ENCODE measurements around the gene BTRC. TPM values are rescaled to one million over a fixed set of nuclear protein-coding genes. Genes with fewer than 3 reads are reported as not detected.

Gene BTRC
- total RNA-seq, 1 donor from 2014 or later: 7.1 TPM

DNA sequence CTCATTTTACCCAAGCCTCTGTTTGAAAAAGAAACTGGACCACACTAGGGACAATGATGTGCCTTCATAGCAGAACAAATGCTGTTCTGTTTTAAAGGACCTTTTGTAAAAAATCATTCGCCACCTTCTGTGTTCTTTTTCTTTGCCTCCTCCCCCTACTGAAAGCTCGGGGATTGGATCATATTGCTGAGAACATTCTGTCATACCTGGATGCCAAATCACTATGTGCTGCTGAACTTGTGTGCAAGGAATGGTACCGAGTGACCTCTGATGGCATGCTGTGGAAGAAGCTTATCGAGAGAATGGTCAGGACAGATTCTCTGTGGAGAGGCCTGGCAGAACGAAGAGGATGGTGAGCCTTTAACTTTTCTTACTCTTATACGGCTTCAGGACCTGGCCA, 171.9 kb downstream of the BTRC start:
- DNase-seq (ENCODE audit: low read depth in 2 of 2): no peak

DNA sequence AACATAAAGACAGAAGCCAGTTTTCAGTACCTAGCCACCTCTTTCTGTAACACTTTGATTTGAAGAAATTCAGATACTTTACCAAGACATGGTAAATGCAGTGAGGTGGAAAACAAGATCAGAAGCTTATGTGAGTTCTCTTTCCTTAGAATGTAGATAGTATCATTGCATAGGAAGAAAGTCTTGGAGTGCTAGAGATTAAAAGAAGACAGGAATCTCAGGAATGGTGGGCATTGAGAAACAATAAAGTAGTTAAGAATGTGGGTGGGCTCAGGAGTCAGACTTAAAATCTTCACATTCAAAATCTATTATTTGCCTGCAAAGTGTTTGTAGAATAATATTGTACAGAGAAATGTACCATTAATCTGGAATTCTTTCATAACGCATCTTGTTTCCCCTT, 175.2 kb downstream of the BTRC start:
- DNase-seq (ENCODE audit: low read depth in 2 of 2): no peak

DNA sequence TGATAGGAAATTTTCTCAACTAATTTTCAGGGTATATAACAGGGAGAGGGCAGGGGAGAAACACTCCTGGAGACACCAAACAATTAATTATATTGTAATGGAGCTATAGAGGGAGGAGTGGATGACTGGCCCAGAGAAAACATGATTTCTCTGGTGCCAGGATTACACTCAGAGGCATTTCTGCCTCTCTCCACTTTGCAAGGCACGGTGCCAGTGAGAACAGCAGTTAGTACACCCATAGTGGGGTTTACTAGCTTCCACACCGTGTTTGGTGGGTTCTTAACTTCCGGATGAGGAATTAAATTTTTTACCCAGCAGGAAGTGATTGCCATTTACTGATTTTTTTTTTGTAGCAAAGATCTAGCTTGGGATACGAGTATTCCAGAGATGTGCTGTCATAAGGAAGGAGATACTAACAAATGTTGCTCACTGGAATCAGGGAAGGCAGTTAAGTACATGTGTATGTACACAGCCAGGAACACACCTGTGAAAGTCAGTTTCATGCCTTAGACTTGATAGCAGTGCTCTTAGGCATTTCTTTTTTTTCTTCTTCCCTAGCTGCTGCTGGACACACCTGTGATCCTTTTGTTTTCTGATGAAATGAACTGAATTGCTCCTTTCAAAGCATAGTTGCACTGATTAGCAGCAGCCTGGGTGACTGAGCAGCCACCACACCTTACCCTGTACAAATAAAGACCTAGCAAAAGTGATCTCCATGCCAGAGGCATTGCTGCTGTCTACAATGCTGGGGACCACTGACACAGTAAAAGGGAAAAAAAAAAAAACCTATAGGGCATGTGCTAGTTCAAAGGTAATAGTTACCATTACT, 176.0 kb downstream of the BTRC start:
- DNase-seq (ENCODE audit: low read depth in 2 of 2): no peak

DNA sequence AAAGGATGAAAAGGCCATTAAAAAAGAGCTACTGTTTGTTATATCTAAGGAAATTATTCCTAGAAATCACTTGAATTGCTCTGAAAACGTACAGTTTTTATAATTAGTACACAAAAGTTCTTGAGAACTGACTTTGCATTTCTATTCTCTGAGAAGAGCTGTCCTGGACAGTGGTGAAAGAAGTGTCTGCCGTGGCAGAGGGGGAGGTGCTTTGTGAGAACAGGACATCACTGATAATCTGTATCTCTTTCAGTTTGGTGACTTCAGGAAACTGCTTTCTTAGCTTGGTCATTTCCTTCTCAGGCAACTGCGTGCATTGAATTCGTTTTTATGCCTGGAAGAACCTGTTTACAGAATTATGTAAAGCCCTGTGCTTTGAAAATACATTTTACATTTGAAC, 182.0 kb downstream of the BTRC start:
- peak; percentile 59 to 81 for DNase-seq (ENCODE audit: low read depth in 2 of 2)

DNA sequence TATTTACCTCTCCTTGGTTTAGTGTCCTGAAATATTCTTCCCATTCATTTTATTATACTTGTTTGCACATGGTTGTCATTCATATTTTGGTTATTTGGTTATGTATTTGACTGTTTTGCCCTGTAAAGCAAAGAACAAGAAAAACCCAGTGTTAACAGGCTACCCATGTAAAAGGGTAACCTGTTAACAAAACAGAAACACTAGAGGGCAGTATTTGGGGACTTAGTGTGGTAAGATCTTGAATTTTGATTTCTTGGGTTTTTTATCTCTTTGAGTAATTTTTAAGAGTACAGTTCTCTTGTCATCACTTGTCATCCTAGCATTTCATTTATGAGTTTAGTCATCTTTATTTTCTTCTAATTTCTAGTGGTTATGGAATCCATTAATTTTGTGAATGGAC, 182.8 kb downstream of the BTRC start:
- DNase-seq (ENCODE audit: low read depth in 2 of 2): peak; percentile 21 to 32

DNA sequence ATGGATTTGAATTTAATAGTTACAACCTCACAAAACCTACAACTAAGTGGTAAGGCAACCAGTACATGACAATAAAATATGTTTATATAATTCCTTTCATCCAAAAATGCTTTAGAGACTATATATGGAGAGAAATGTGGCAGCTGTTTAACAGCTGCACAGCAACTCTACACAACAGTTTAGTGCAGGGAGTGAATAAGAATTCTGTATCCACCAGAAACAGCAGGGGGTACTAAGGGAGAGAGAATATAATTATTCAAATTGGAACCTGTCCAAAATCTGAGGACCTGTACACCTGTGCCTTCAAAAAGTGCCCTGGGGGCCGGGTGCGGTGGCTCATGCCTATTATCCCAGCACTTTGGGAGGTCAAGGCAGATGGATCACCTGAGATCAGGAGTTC, 184.5 kb downstream of the BTRC start:
- DNase-seq (ENCODE audit: low read depth in 2 of 2): no peak

DNA sequence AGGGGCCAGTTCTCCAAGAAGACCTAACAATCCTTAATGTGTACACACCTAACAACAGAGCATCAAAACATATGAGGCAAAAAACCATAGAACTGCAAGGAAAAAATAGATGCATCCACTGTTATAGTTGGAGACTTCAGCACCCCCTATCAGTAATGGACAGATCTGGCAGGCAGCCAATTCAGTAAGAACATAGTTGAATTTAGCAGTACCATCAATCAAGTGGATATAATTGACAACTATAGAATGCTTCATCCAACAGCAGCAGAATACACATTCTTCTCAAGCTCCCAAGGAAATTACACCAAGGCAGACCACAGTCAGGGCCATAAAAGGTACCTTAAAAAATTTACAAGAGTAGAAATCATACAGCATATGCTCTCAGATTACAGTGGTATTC, 191.9 kb downstream of the BTRC start:
- DNase-seq (ENCODE audit: low read depth in 2 of 2): peak; percentile 38 to 57

DNA sequence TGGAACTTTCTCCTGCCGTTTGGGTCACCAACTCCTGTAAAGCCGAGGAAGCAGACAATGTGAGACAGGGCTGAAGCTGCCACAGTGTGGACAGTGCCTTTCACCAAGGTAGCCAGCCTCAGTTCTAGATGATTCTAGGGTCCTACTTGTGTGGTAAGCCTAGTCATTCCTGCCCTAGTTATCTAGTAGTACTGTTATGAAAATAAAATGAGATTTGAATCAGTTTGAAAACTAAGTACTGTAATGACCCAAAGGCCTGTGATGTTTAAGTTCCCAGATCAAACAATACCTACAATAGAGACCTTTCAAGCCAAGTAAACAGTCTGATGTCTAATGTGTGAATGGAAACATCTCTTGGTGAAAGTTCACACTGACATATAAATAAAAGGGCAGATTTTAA, 197.0 kb downstream of the BTRC start:
- no peak for DNase-seq (ENCODE audit: low read depth in 2 of 2)

DNA sequence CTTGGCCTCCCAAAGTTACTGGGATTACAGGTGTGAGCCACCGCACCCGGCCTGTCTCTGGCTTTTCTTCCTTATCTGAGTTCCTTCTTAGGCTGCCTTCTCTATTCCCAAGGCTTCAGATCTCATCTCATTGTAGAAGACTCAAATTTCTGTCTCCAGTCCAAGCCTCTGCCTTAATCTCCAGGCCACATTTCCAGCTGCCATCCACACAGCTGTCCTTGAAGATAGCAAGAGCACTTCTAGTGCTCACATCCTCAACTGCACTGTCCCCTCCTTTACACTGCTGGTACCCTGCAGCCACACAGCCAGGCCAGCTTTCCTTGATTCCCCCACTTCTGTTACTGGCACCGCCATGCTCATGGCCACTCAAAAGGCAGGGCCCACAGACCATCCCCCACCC, 198.5 kb downstream of the BTRC start:
- no peak for DNase-seq (ENCODE audit: low read depth in 2 of 2)

DNA sequence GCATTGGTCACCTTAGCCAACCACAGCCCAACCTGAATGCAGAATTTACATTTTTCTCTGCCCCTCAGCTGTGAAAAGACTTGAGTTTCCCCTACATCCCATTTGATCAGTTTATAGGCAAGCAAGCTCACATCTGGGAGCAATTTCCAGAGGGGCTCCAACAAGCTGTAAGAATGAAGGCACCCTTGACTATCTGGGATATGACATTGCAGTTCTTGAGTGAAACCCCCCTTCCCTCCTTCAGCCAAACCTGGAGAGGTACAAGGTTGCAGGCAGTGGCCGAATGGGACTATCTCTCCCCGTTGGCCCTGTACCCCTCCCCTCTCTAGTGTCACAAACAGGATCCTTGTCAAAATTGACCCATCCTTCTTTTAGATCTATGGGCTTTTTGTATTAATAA, 203.6 kb downstream of the BTRC start:
- no peak for DNase-seq (ENCODE audit: low read depth in 2 of 2)

DNA sequence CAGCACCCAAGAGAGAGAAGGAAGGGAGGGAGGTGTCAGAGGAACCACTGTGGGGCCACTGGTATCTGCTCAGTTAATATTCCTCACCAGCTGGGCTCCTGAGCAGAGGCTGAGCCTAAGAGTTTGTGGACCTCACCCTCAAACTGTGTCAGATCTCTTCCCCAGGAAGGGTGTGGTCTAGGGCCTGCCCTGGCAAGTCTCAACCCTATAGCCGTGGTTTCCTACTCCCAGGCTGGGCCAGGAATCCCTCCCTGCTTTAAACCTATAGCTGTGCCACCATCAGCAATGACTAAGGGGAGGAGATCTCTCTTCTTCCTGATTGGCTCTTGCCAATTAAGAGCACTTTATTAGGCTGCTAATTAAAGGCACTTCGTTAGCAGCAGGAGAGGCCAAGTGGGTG, 204.2 kb downstream of the BTRC start:
- DNase-seq (ENCODE audit: low read depth in 2 of 2): no peak

DNA sequence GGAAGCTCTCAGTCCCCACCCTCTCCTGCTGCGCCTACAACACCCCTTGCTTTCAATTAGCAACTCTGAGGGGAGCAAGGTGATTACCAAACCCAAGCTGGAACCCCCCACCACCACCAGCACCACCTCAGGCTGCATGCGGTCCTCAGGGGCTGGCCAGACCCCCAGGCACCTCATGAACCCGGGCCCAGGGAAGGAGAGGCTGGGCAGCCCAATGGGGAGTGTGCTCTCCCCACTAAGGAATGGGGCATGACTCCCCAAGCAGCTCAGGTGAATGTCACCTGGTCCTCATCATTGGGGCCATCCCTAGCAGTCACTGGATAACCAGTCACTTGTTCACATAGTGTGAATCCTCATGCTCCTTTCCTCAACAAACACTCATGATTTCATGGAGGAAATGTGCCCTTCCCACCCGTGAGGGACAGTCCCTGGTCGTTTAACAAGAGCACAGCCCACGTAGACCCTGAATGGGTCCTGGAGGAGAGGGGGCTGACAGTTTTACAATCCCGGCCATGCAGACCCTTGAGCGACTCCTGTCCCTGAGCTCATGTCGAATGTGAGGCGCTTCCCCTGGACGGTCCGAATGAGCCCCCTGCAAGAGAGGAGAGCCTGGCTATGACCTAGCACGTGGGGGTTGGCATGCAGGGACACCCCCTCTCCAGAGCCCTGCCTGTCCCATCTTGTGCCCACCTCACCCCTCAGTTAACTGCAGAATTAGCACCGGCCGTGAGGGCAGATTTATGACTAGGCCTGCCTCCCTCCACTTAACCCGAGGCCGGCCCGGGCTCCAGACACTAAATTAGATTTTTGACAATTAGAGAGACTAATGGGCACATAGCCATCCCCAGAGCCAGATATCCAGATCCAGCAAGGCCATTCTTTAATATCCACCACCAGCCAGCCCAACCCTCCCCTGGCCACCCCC, 205.0 kb downstream of the BTRC start:
- no peak for DNase-seq (ENCODE audit: low read depth in 2 of 2)

DNA sequence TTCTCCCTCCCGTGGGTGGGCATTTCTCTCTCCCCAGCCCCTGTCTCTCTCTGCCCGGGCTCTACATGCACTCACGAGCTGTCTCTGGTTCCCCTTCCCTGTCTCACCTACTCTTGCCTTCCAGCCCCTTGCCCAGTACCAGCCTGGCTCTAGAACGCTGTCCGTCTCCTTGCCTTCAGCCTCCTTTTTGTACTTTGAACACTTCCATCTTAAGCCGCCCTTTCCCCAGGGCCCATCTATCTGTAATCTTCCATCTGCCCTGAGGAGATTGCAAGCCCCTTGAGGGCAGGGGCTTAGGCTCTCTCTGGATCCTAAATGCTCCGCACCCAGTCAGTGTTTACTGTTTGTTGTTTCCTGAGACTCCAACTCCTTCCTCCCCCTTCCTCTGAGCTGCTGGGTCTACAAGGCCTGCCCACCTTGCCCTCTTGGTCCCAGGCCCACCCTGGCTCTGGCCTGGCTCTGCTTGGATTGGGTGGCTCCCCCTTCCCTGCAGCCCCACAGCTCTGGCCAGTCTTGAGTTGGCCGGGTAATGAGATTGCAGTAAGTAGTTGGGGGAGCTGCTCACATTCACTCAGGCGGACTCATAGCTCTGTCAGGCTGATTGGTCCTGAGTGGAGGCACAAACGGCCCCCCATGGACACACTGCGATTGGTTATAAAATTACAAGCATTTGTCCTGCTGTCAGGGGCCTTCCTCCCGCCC, 205.8 kb downstream of the BTRC start:
- no peak for DNase-seq (ENCODE audit: low read depth in 2 of 2)

DNA sequence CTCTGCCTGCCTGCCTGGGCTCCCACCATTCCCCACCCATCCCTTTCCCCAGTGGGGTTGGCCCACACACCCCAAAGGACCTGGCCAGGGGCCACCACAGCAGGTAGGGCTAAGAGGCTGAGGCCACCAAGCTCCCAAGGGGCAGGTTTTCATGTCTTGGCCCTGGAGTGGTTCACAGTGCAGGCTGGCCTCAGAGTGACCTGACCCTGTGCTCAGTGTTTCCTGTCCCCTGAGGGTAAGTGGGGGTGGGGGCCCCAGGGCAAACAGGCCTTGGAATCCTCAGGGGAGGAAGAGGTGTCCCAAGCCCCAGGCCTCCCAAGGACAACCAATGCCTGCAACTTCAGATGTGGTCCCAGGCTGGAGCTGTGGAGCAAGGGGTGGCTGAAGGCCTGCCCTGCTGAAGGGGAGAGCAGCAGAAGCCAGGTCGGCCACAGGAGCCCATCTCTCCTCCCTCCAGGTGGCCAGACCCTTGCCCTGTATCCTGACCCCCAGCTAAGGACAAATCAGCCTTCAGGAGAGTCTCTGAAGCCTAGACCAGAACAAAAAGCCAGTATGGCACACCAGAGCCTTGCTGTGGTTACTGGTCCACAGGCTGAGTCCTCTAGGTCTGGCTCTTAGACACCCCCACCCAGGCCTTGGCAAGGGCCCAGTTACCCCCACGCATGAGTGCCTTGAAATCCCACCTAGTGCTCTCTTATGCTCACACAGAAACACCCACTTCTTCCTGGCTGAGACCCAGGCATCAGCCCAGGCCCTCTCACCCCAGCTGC, 206.5 kb downstream of the BTRC start:
- no peak for DNase-seq (ENCODE audit: low read depth in 2 of 2)

DNA sequence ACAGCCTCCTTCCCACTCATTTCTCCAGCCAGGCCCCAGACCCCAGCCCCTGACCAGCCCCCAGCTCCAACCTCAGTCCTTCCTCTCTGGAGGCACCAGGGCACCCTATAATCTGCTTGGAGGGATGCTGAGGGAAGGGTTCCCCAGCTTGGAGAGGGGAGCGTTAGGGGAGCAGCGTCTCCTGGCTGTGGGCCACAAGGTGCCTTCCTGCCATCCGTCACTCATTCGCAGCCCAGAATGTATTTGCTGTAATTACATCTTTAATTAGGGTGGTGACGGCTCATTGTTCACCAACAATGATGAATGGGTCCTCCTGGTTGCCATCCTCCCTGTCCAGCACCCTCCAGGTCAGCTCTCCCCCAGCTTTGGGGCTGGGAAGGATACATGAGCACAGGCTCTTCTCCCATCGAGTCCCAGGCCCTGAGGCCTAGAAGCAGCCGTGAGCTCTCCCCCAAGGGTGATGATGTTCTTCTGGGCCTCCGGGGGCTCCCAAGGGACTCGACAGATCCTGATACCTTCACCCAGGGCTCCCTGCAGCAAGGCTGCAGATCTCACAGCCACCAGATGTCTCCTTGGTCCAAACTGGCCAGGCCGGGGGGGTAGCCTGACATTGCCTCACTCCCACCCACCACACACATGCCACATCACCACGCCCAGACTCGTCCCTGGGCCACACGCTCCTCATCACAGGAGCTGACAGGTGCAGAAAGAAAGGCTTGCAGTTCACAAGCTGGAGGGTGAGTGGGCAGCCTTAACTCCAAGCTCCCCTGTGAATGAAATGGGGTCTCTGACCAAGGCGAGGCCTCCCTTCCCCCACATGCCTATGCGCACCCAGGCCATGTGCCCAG, 207.3 kb downstream of the BTRC start:
- no peak for DNase-seq (ENCODE audit: low read depth in 2 of 2)

DNA sequence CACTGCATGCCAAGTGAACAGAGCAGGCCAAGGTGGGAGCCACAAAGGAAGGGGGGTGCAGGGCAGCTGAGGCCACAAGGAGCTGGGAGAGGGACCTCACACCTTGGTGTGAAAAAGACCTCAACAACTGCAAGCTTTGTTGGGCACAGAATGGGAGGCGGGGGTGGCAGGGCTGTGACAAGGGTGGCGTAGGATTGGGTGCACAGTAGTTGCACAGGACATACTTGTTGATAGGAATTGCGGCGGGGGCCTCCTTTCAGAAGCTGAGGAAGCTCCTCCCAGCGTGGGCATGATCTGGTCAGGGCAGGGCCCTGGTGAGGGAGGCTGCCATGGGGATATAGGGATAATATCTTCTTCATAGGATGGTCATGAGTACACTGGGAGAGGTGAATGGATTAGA, 208.3 kb downstream of the BTRC start:
- no peak for DNase-seq (ENCODE audit: low read depth in 2 of 2)

DNA sequence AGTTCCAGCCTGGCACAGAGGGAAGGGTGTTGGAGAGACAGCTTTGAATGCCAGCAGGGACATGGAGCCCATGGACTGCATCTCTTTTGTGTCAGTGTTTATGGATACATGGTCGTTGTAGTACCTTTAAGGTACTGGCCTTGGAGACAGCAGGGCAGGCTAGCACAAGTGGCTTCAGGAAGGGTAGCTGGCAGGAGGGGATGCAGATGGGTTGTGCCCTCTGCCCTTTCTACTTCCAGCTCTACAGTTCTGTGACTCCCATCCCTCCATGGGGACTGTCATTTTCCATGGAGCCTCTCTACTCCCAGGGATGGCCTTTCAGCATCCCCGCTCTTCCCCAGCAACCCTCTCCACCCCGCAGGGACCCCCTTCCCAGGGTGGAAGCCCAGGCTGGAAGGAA, 209.0 kb downstream of the BTRC start:
- DNase-seq (ENCODE audit: low read depth in 2 of 2): peak in 1 of 2 donors; percentile 89

DNA sequence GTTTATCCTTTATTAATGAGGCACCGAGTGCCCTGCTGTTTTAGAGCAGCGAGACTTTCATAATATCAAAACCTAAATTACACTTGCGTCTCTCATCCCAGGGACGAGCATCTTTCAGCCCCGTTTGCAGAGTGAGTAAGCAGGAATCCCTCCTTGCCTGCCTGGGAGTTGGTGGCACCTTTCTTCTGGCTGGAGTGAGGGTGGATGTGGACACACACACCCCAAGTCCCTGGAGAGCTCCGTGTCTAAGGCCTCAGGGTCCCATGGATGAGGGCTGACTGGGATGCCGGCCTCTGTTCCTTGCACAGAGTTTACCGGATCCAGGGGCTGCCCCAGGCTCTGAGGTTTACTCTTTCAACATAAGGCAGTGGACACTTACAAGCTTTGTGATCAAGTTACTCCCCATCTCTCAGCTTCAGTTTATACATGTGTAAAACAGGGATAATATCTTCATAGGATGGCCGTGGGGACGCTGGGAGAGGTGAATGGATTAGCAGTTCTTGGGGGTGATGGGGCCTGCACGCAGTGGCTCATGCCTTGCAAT, 209.6 kb downstream of the BTRC start:
- DNase-seq (ENCODE audit: low read depth in 2 of 2): no peak

DNA sequence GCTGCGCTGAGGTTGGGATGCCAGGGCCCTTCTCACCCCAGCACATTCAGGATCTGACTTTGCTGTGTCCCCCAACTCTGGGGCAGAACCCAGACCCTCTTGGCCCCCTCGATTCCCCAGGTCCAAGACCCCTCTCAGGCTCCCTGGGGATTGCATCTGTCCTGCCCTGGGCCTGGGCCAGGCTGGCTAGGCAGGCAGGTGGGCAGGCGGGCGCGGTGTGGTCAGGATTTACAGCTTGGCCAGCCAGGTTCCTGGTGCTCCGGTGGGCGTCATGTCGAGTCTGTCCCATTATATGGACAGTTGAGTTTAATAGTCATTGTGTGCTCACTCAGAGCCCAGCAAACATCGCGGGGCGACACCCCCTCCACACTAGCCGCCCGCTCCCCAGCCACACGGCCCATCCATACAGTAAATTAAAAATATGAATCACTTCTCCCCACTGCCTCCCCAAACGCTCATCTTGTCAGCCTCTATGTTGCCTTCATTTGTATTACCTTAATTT, 210.6 kb downstream of the BTRC start:
- DNase-seq (ENCODE audit: low read depth in 2 of 2): no peak

DNA sequence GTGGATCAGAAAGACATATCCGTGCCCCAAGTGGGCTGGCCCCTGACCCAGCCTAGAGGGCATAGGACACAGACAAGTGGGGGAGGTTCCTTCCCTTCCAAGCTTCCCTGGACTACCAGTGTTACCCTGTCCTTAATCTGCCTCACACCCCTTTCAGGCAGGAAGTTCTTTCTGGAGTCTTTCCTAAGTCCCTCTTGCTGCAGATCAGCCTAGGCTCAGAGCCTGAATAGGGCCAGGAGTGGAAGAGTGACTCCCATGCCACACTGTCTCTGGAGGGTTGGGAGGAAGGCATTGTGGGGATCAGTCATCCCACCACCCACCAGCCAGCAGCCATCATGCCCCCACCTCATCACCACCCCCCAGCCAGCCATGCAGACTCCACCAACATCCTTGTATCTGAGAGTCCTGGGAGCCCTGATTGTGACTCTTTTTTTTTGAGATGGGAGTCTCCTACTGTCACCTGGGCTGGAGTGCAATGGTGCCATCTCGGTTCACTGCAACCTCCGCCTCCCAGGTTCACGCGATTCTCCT, 211.5 kb downstream of the BTRC start:
- no peak for DNase-seq (ENCODE audit: low read depth in 2 of 2)

All from lung microvascular endothelial cell (primary cell).